GM12878 (cell line): ENCODE results near the gene APPL2. TPM values are rescaled to one million over a fixed set of nuclear protein-coding genes. Genes with fewer than 3 reads are reported as not detected.

Source experiments
- ATAC-seq: fragments of 200-7000 bp; cut with Tn5 transposase; 3 replicates; pipeline ENCODE4 v1.9.1; 2020; ENCODE audit warnings: mild to moderate bottlenecking, moderate library complexity
- BruUV-seq: library from RNA; stranded (reverse); fragments of 400-500 nt; replicated peaks from 2 replicates; lab custom pipeline; 2021; lab: Mats Ljungman, UMichigan
- CTCF ChIA-PET: fragments of 300-600 bp; sonication (Branson Sonifier 250); formaldehyde crosslinking; extraction: SDS; loops from one replicate; lab custom pipeline; 2021; ENCODE audit warnings: inconsistent platforms; lab: Yijun Ruan, JAX
- POLR2A ChIA-PET: fragments of 350-600 bp; formaldehyde crosslinking; extraction: SDS; loops from one replicate; lab custom pipeline; 2021; ENCODE audit warnings: inconsistent platforms; lab: Charles Lee
- RAD21 ChIA-PET: fragments of 300-600 bp; sonication (Branson Sonifier 250); formaldehyde crosslinking; loops from one replicate; lab custom pipeline; 2023; ENCODE audit warnings: antibody characterized with exemption; ENCODE audit not compliant: unreplicated experiment; lab: Charles Lee
- SMC1A ChIA-PET: fragments of 300-600 bp; sonication (Branson Sonifier 250); formaldehyde crosslinking; loops from one replicate; lab custom pipeline; 2023; ENCODE audit not compliant: unreplicated experiment, uncharacterized antibody; lab: Charles Lee
- DNase-seq: peaks from one replicate; pipeline ENCODE4 v3.0.0-alpha.2; 2011; ENCODE audit warnings: low read depth, low spot score
- FAIRE-seq: peaks from 3 replicates; lab custom pipeline; 2011; peaks lifted over from hg19 to GRCh38; lab: Jason Lieb, UNC
- H2AFZ ChIP-seq: 2 replicates; pipeline ENCODE4 v1.6.0; 2011; ENCODE audit warnings: low read depth, low read length, control low read depth; ENCODE audit not compliant: control insufficient read depth
- H3K27ac ChIP-seq: 2 replicates; pipeline ENCODE4 v1.5.1; 2011; ENCODE audit warnings: control low read depth; ENCODE audit not compliant: control insufficient read depth, insufficient read depth
- H3K27me3 ChIP-seq, 2 experiments: replicated peaks in 1 of 2; 2 replicates each; pipeline versions ENCODE4 v1.6.0 to v1.6.1; 2011; ENCODE audit warnings: low read length in 1 of 2; ENCODE audit not compliant: control insufficient read depth in 2 of 2, insufficient read depth in 2 of 2
- H3K36me3 ChIP-seq, 2 experiments: 2 replicates each; pipeline ENCODE4 v1.5.1; 2011; ENCODE audit warnings: low read length in 1 of 2; ENCODE audit not compliant: control insufficient read depth in 2 of 2, insufficient read depth in 2 of 2
- H3K4me1 ChIP-seq: 2 replicates; pipeline ENCODE4 v1.6.1; 2011; ENCODE audit warnings: mild to moderate bottlenecking, low read length, moderate library complexity, mixed read lengths; ENCODE audit not compliant: control insufficient read depth, insufficient read depth
- H3K4me2 ChIP-seq: 2 replicates; pipeline ENCODE4 v1.6.0; 2011; ENCODE audit warnings: control low read depth; ENCODE audit not compliant: control insufficient read depth, insufficient read depth
- H3K4me3 ChIP-seq: fragments of 200-600 bp; sonication (generic); 2 replicates; pipeline ENCODE4 v1.5.1; 2016
- H3K79me2 ChIP-seq: 2 replicates; pipeline ENCODE4 v1.6.0; 2011; ENCODE audit warnings: low read length; ENCODE audit not compliant: control insufficient read depth, insufficient read depth
- H3K9ac ChIP-seq: 2 replicates; pipeline ENCODE4 v1.8.0; 2011; ENCODE audit warnings: low read length, control low read depth, mixed read lengths; ENCODE audit not compliant: control insufficient read depth, insufficient read depth
- H3K9me3 ChIP-seq: replicated peaks from 3 replicates; pipeline ENCODE4 v1.5.1; 2011; ENCODE audit warnings: mild to moderate bottlenecking, low read length; ENCODE audit not compliant: control insufficient read depth, insufficient read depth
- H4K20me1 ChIP-seq: 2 replicates; pipeline ENCODE4 v1.6.0; 2011; ENCODE audit not compliant: control insufficient read depth, insufficient read depth
- CTCF ChIP-seq, 3 experiments: IDR thresholded peaks in 2 of 3; conservative IDR thresholded peaks in 1 of 3; 2 replicates each; pipeline ENCODE4 v1.5.1; 2011; ENCODE audit warnings: low read depth in 3 of 3, low read length in 3 of 3, mild to moderate bottlenecking in 3 of 3, control low read depth in 2 of 3, moderate library complexity in 2 of 3, inconsistent platforms in 1 of 3, mixed read lengths in 1 of 3; ENCODE audit not compliant: control insufficient read depth in 2 of 3, insufficient read depth in 1 of 3; ENCODE audit errors: extremely low read depth in 1 of 3
- ETV6 ChIP-seq, 2 experiments: fragments of 450-650 bp in 1 of 2; IDR thresholded peaks in 1 of 2; conservative IDR thresholded peaks in 1 of 2; 2 replicates each; pipeline ENCODE4 v1.6.1; 2014; ENCODE audit warnings: antibody characterized with exemption in 1 of 2, borderline replicate concordance in 1 of 2, low read depth in 1 of 2, mild to moderate bottlenecking in 1 of 2, moderate library complexity in 1 of 2
- RB1 ChIP-seq: fragments of 450-650 bp; formaldehyde crosslinking; IDR thresholded peaks from 2 replicates; pipeline ENCODE4 v1.6.1; 2017; ENCODE audit warnings: mild to moderate bottlenecking, borderline replicate concordance
- STAT3 ChIP-seq: IDR thresholded peaks from 2 replicates; pipeline ENCODE4 v1.6.1; 2011; ENCODE audit warnings: low read depth, low read length, improper control_type of control experiment
- WGBS: methylation state at CpG from one replicate; pipeline ENCODE4 v1.1.6; 2016; ENCODE audit warnings: low lambda C conversion rate; ENCODE audit not compliant: insufficient replicate concordance, insufficient coverage; ENCODE audit errors: missing lambda C conversion rate; 5-methylcytosine and 5-hydroxymethylcytosine counted together
- in situ Hi-C: fragments of 300-500 bp; cut with MboI; formaldehyde crosslinking; loops from 9 replicates; pipeline ENCODE4 v1.14.3; 2018; ENCODE audit warnings: mixed read lengths
- intact Hi-C: fragments of 100-400 bp; cut with micrococcal nuclease; formaldehyde crosslinking; loops from one replicate; pipeline ENCODE4 v1.14.2; 2022; ENCODE audit not compliant: unreplicated experiment
- polyA plus RNA-seq, 11 experiments: library from polyadenylated mRNA; depleted of rRNA in 4 of 11; unstranded in 6 of 11; stranded (reverse) in 5 of 11; fragments of >200 nt; fragmentation: Nextera tagmentation in 4 of 11; fragmentation: Illumina TruSeq in 1 of 11; extraction: Ambion mirVana in 4 of 11; extraction: Trizol in 1 of 11; gene quantifications; 1 replicate in 1 of 11; 2 replicates in 10 of 11; pipeline versions ENCODE4 v1.2.1 to v1.2.3, GENCODE V29; 2011 to 2016; ENCODE audit warnings: inconsistent platforms in 2 of 11, missing spikeins in 2 of 11, low read depth in 1 of 11
- total RNA-seq, 4 experiments: library from RNA; depleted of rRNA in 3 of 4; stranded (reverse); fragments of >200 nt in 3 of 4; fragmentation: Illumina TruSeq in 1 of 4; extraction: Trizol in 1 of 4; gene quantifications; 2 replicates each; pipeline versions ENCODE4 v1.2.1 to v1.2.3, GENCODE V29; 2013 to 2021

APPL2 gene
- total and polyA plus RNA-seq, 10 of the 15 experiments (the other 5 are each of a cell fraction or from before 2014, with no cell fraction given) = 1.9 to 14.2 (median 7.5) TPM

GRCh38 chr12:105278043-105278697, 42.2 kb upstream of the APPL2 start:
- TF ChIP-seq RB1 (no peak), CTCF (IDR thresholded peaks at IDR 0.05 in 2 of 3, conservative IDR thresholded peaks at IDR 0.05 in 1 of 3; ENCODE audit: control insufficient read depth in 2 of 3, extremely low read depth in 1 of 3, insufficient read depth in 1 of 3, low read depth in 3 of 3, low read length in 3 of 3) (0 out of 6 replicates have a peak, but pooled peaks of 1 of the 3 experiments have one; percentile 1), ETV6 (conservative IDR thresholded peaks at IDR 0.05 in 1 of 2, IDR thresholded peaks at IDR 0.05 in 1 of 2; ENCODE audit: borderline replicate concordance in 1 of 2, low read depth in 1 of 2) (no peak), STAT3 (no peak)
- Histone ChIP-seq H3K4me1 (no peaks in the 10 kb centered on the region), H3K4me3 (no peak overlapping the region), H3K9me3 (no peaks in the 10 kb centered on the region), H3K79me2 (no peaks in the 10 kb centered on the region), H3K9ac (no peak overlapping the region), H4K20me1 (no peaks in the 10 kb centered on the region), H3K36me3 (no peaks in the 10 kb centered on the region), H3K4me2 (no peak overlapping the region), H2AFZ (no peak overlapping the region), H3K27me3 (no peaks in the 10 kb centered on the region), H3K27ac (no peak overlapping the region)
- WGBS = 66% methylated on average over 4 of the region's 4 CpGs
- no peak for DNase-seq
- FAIRE-seq = no peak
- ATAC-seq = peak; percentile 69
- intact Hi-C loops (loop anchor here (5.0 kb wide), 1 partner anchor 54 kb away; the partner anchor contains the start of gene C12orf75), in situ Hi-C loops (no loop called here)
- no TSS peak for BruUV-seq
- POLR2A ChIA-PET = no interaction called here
- SMC1A ChIA-PET = no interaction called here
- RAD21 ChIA-PET = no interaction called here
- CTCF ChIA-PET = interaction anchor here (0.5 to 1.7 kb wide), 5 partner anchors 10 to 107 kb away, joined by 3 to 6 read pairs (median 3); no protein-coding TSS in a partner anchor
